Anterior cingulate cortex (tissue), 58 donors: ENCODE data around the gene LARP4B.

Experiments
- DNase-seq, 58 donors: peaks; one replicate each; lab custom pipeline; 2025; lab: John Stamatoyannopoulos, UW

Gene LARP4B

GRCh38 chr10:841535-841934 is 90.0 kb downstream of the LARP4B start:
- DNase-seq, result peak in 3 of 58 donors; percentile 8 to 21 (median 9)

GRCh38 chr10:839550-840205 is 91.8 kb downstream of the LARP4B start:
- DNase-seq, result no peak

GRCh38 chr10:836782-837181 is 94.7 kb downstream of the LARP4B start:
- DNase-seq, result no peak

- no peak for DNase-seq
These were observed 97.0 kb downstream of the LARP4B start for GRCh38 chr10:834493-834892.

GRCh38 chr10:829241-829640 is 102.3 kb downstream of the LARP4B start:
- DNase-seq, result no peak

- DNase-seq, result no peak
These were observed 103.3 kb downstream of the LARP4B start for GRCh38 chr10:828191-828590.

- DNase-seq, result no peak
These were observed 106.6 kb downstream of the LARP4B start for GRCh38 chr10:824946-825345.

GRCh38 chr10:824497-824896 is 107.0 kb downstream of the LARP4B start:
- no peak for DNase-seq

- no peak for DNase-seq
These were observed 108.7 kb downstream of the LARP4B start for GRCh38 chr10:822661-823367.

GRCh38 chr10:822197-822596 is 109.3 kb downstream of the LARP4B start:
- no peak for DNase-seq

GRCh38 chr10:821322-821721 is 110.2 kb downstream of the LARP4B start:
- DNase-seq, result no peak

- DNase-seq, result no peak
These were observed 111.7 kb downstream of the LARP4B start for GRCh38 chr10:819816-820215.

- no peak for DNase-seq
These were observed 112.2 kb downstream of the LARP4B start for GRCh38 chr10:819326-819725.

- no peak for DNase-seq
These were observed 112.8 kb downstream of the LARP4B start for GRCh38 chr10:818526-819220.

- no peak for DNase-seq
These were observed 113.5 kb downstream of the LARP4B start for GRCh38 chr10:818010-818409.

GRCh38 chr10:817371-817770 is 114.1 kb downstream of the LARP4B start:
- no peak for DNase-seq

GRCh38 chr10:816958-817357 is 114.5 kb downstream of the LARP4B start:
- no peak for DNase-seq

GRCh38 chr10:816091-816477 is 115.4 kb downstream of the LARP4B start:
- DNase-seq, result no peak

- DNase-seq, result no peak
These were observed 116.0 kb downstream of the LARP4B start for GRCh38 chr10:815338-816090.

- no peak for DNase-seq
These were observed 116.8 kb downstream of the LARP4B start for GRCh38 chr10:814536-815302.
